Spleen (tissue), 7 donors: ENCODE results near the gene ARFGAP1.

Source experiments
- CTCF ChIP-seq, 11 experiments: fragments of 200-600 bp in 7 of 11; fragments of 450-650 bp in 4 of 11; sonication (generic) in 4 of 11; IDR thresholded peaks in 8 of 11; conservative IDR thresholded peaks in 3 of 11; 1 replicate in 7 of 11; 2 replicates in 4 of 11; pipeline versions ENCODE4 v1.4.0 to v1.8.0; 2016 to 2021; ENCODE audit warnings: antibody characterized with exemption in 11 of 11, inconsistent platforms in 4 of 11, mild to moderate bottlenecking in 1 of 11
- POLR2A ChIP-seq, 3 donors: fragments of 450-650 bp; IDR thresholded peaks; one replicate each; pipeline ENCODE4 v1.5.1; 2017; ENCODE audit warnings: antibody characterized with exemption in 3 of 3, mild to moderate bottlenecking in 1 of 3
- POLR2AphosphoS5 ChIP-seq, 3 donors: sonication (generic); formaldehyde crosslinking; IDR thresholded peaks; one replicate each; pipeline ENCODE4 v1.5.1; 2017; ENCODE audit warnings: antibody characterized with exemption in 3 of 3
- donor health status: DM: no; HTN: no; CAD: no; lungs with moderate emphysema.
- donor health status: DM: no; HTN: no; CAD: no.
- donor health status: DM: no; HTN: no; CAD: no.

GRCh38 chr20:63265891-63266515 lies 6.6 kb upstream of the ARFGAP1 start:
- TF ChIP-seq POLR2A (IDR thresholded peaks at IDR 0.05) (no peak), CTCF (IDR thresholded peaks at IDR 0.05 in 8 of 11, conservative IDR thresholded peaks at IDR 0.05 in 3 of 11) (no peak), POLR2AphosphoS5 (IDR thresholded peaks at IDR 0.05) (no peak)
